22Rv1 (cell line): ENCODE data around the gene SATL1.
"Not testable (repeated sequence)": the region's sequence is repeated elsewhere in the genome, so short reads cannot be mapped to it uniquely, and the experiment has no call there.

Source experiments
- H3K27ac ChIP-seq: fragments of 450-650 bp; 2 replicates; pipeline ENCODE4 v1.5.1; 2017
- CTCF ChIP-seq: fragments of 450-650 bp; IDR thresholded peaks from 2 replicates; pipeline ENCODE4 v1.5.1; 2017; ENCODE audit warnings: mild to moderate bottlenecking
- ZFX ChIP-seq: fragments of 450-650 bp; IDR thresholded peaks from 2 replicates; pipeline ENCODE4 v1.6.1; 2017; ENCODE audit warnings: antibody characterized with exemption, borderline replicate concordance

SATL1 gene

GRCh38 chrX:85243761-85244449 lies at the start of gene SATL1, which contains the start of gene ZNF711:
TSS of gene SATL1 (minus strand) at chrX:85243779. CDS start at chrX:85108968, 134,811 bp downstream.
TSS of gene ZNF711 (plus strand) at chrX:85243991. CDS start at chrX:85247573, 3,582 bp downstream.
- TF ChIP-seq ZFX = no peak
- TF ChIP-seq CTCF = no peak
- H3K27ac ChIP-seq = peak within 1 kb of the TSS; percentile 47

- TF ChIP-seq ZFX (no peak), CTCF (peak; percentile 14; the same call in 1 of the 2 replicates)
Observed at GRCh38 chrX:85288992-85289723, 45.6 kb upstream of the SATL1 start.

GRCh38 chrX:85285286-85285685 lies 41.7 kb upstream of the SATL1 start:
- H3K27ac ChIP-seq = not testable (repeated sequence)

More at GRCh38 chrX:85288992-85289723, 45.6 kb upstream of the SATL1 start:
- no peak overlapping the region for H3K27ac ChIP-seq

GRCh38 chrX:85244450-85245211 lies 1.1 kb upstream of the SATL1 start:
- TF ChIP-seq CTCF = no peak
- no peak for TF ChIP-seq ZFX
- peak overlapping the region; percentile 47 for H3K27ac ChIP-seq

GRCh38 chrX:85243155-85243554 lies 424 bp downstream of the SATL1 start:
- no peak overlapping the region for H3K27ac ChIP-seq
- TF ChIP-seq CTCF (no peak), ZFX (no peak)

GRCh38 chrX:85223359-85223758 lies 20.2 kb downstream of the SATL1 start:
- H3K27ac ChIP-seq = no peak overlapping the region
- TF ChIP-seq ZFX (no peak), CTCF (no peak)

GRCh38 chrX:85221361-85221760 lies 22.2 kb downstream of the SATL1 start:
- TF ChIP-seq CTCF = no peak
- no peak for TF ChIP-seq ZFX
- H3K27ac ChIP-seq = no peak overlapping the region
